Right ventricle myocardium inferior (tissue), 1 donor: ENCODE results near the gene AKAP8. TPM values are rescaled to one million over a fixed set of nuclear protein-coding genes. Genes with fewer than 3 reads are reported as not detected.
"Not testable (repeated sequence)": the region's sequence is repeated elsewhere in the genome, so short reads cannot be mapped to it uniquely, and the experiment has no call there.

Experiments
- ATAC-seq: fragments of 200-7000 bp; cut with Tn5 transposase; one replicate; pipeline ENCODE4 v1.9.1; 2020; ENCODE audit warnings: mild to moderate bottlenecking, moderate library complexity
- DNase-seq: peaks from one replicate; pipeline ENCODE4 v3.0.0; 2021; ENCODE audit errors: missing footprints
- intact Hi-C: fragments of 100-400 bp; cut with DNase I; formaldehyde crosslinking; loops from one replicate; pipeline ENCODE4 v1.11.0; 2022
- total RNA-seq: library from RNA; stranded (reverse); fragmentation: NEBNext Ultra II Directional; extraction: Animal tissue kit (Norgen Biotek cat#: 25700); gene quantifications from one replicate; pipeline ENCODE4 v1.2.1, GENCODE V29; 2021
- donor health status: DM: no; HTN: yes; CAD: no; lungs with severe emphysema.

Gene AKAP8
- total RNA-seq, 1 donor from 2014 or later, result 19.8 TPM

GRCh38 chr19:15379999-15380647, 536 bp upstream of the AKAP8 start:
- DNase-seq (no peak), ATAC-seq (peak; percentile 20)
- intact Hi-C loops, result loop anchor here (5.0 to 10.0 kb wide), 5 partner anchors 37 to 205 kb away; partner anchors contain the start of gene AKAP8L

GRCh38 chr19:15378534-15379082, 979 bp downstream of the AKAP8 start:
- ATAC-seq (no peak), DNase-seq (peak; percentile 84)
- intact Hi-C loops, result loop anchor here (5.0 to 10.0 kb wide), 4 partner anchors 51 to 204 kb away; no protein-coding TSS in a partner anchor

- ATAC-seq (peak; percentile 37), DNase-seq (peak; percentile 86)
- intact Hi-C loops, result loop anchor here (2.0 to 10.0 kb wide), 5 partner anchors 48 to 200 kb away; no protein-coding TSS in a partner anchor
These were observed 4.7 kb downstream of the AKAP8 start for GRCh38 chr19:15374796-15375440.

- intact Hi-C loops, result loop anchor here (2.0 to 10.0 kb wide), 2 partner anchors 109 to 199 kb away; no protein-coding TSS in a partner anchor
- DNase-seq (no peak), ATAC-seq (peak; percentile 4)
These were observed 5.4 kb downstream of the AKAP8 start for GRCh38 chr19:15374105-15374651.

- ATAC-seq, result no peak
- DNase-seq, result no peak
- intact Hi-C loops, result loop anchor here (2.0 to 10.0 kb wide), 2 partner anchors 109 to 199 kb away; no protein-coding TSS in a partner anchor
These were observed 5.9 kb downstream of the AKAP8 start for GRCh38 chr19:15373644-15374043.

- no peak for ATAC-seq
- intact Hi-C loops, result loop anchor here (10.0 kb wide), 1 partner anchor 198 kb away; no protein-coding TSS in a partner anchor
- DNase-seq, result no peak
These were observed 6.7 kb downstream of the AKAP8 start for GRCh38 chr19:15372891-15373301.

GRCh38 chr19:15372470-15372869, 7.1 kb downstream of the AKAP8 start:
- ATAC-seq, result no peak
- no peak for DNase-seq
- intact Hi-C loops, result loop anchor here (10.0 kb wide), 1 partner anchor 198 kb away; no protein-coding TSS in a partner anchor

GRCh38 chr19:15371786-15372380, 7.7 kb downstream of the AKAP8 start:
- intact Hi-C loops, result loop anchor here (10.0 kb wide), 1 partner anchor 197 kb away; no protein-coding TSS in a partner anchor

GRCh38 chr19:15371119-15371518, 8.5 kb downstream of the AKAP8 start:
- intact Hi-C loops, result loop anchor here (10.0 kb wide), 1 partner anchor 196 kb away; no protein-coding TSS in a partner anchor
- DNase-seq, result no peak
- no peak for ATAC-seq

More at GRCh38 chr19:15371786-15372380, 7.7 kb downstream of the AKAP8 start:
- ATAC-seq, result no peak
- DNase-seq, result no peak

- intact Hi-C loops, result no loop called here
- ATAC-seq (no peak), DNase-seq (no peak)
These were observed 10.0 kb downstream of the AKAP8 start for GRCh38 chr19:15369594-15369891.

GRCh38 chr19:15368798-15369593, 10.6 kb downstream of the AKAP8 start:
- no peak for ATAC-seq
- intact Hi-C loops, result no loop called here
- no peak for DNase-seq

- ATAC-seq, result no peak
- DNase-seq, result no peak
- intact Hi-C loops, result no loop called here
These were observed 11.4 kb downstream of the AKAP8 start for GRCh38 chr19:15368051-15368632.

GRCh38 chr19:15367439-15367838, 12.1 kb downstream of the AKAP8 start:
- intact Hi-C loops, result no loop called here

GRCh38 chr19:15365264-15365663, 14.3 kb downstream of the AKAP8 start:
- DNase-seq, result no peak
- intact Hi-C loops, result no loop called here
- ATAC-seq, result no peak

More at GRCh38 chr19:15367439-15367838, 12.1 kb downstream of the AKAP8 start:
- ATAC-seq (peak; percentile 81), DNase-seq (no peak)

GRCh38 chr19:15363791-15364190, 15.8 kb downstream of the AKAP8 start:
- DNase-seq, ATAC-seq, intact Hi-C loops: not testable (repeated sequence)

GRCh38 chr19:15363048-15363447, 16.5 kb downstream of the AKAP8 start:
- DNase-seq, ATAC-seq, intact Hi-C loops: not testable (repeated sequence)

GRCh38 chr19:15360015-15360414, 19.6 kb downstream of the AKAP8 start:
- intact Hi-C loops, ATAC-seq, DNase-seq: not testable (repeated sequence)

GRCh38 chr19:15358918-15359317, 20.7 kb downstream of the AKAP8 start:
- ATAC-seq (no peak), DNase-seq (no peak)
- intact Hi-C loops, result no loop called here
